Uterus (tissue), 2 donors: ENCODE measurements around the gene GNA12.
A peak's percentile ranks its signal among the peaks of the same experiment; 100 is the strongest.

Experiments used
- POLR2A ChIP-seq, 2 donors: fragments of 450-650 bp; IDR thresholded peaks; one replicate each; pipeline ENCODE4 v1.6.1; 2016; ENCODE audit warnings: antibody characterized with exemption in 2 of 2, mild to moderate bottlenecking in 1 of 2, moderate library complexity in 1 of 2
- TF ChIP-seq, protein P1 (sequence below), 4 experiments: fragments of 200-600 bp in 2 of 4; fragments of 450-650 bp in 2 of 4; sonication (generic) in 2 of 4; IDR thresholded peaks; one replicate each; pipeline ENCODE4 v1.5.1; 2016 to 2019; ENCODE audit warnings: antibody characterized with exemption in 4 of 4, mild to moderate bottlenecking in 2 of 4, moderate library complexity in 1 of 4

DNA sequence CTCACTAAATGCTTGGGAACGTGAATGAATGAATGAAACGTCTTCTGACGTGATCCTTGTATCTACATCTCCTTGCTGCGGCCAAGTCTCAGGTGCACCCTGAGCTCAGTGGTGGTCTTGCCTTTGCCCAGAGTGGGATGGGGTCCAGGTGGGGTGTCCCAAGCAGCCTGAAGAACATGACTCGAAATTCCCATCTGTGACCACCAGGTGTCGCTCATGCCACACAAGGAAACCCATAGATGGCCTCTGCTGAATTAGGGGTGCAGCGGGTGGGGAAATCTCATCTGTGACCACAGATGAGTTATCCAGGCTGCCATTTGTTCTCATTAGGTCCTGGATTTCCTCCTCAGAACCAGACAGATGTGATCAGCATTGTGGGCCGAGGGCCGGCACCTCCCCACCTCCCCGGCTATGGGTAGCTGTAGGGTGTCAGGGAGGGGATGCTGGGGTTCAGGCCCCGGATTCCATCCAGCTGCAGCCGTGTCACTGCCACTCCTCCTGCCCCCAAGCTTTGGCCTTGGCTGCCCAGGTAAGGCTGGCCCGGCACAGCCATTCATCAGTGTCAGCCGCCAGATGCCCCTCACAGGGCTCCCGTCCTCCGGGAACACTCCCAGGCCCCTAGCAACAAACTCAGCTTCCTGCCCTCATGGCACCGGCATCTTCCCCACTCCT, 21.0 kb upstream of the GNA12 start:
- TF ChIP-seq POLR2A (IDR thresholded peaks at IDR 0.05) = no peak
- TF ChIP-seq, protein P1, sequence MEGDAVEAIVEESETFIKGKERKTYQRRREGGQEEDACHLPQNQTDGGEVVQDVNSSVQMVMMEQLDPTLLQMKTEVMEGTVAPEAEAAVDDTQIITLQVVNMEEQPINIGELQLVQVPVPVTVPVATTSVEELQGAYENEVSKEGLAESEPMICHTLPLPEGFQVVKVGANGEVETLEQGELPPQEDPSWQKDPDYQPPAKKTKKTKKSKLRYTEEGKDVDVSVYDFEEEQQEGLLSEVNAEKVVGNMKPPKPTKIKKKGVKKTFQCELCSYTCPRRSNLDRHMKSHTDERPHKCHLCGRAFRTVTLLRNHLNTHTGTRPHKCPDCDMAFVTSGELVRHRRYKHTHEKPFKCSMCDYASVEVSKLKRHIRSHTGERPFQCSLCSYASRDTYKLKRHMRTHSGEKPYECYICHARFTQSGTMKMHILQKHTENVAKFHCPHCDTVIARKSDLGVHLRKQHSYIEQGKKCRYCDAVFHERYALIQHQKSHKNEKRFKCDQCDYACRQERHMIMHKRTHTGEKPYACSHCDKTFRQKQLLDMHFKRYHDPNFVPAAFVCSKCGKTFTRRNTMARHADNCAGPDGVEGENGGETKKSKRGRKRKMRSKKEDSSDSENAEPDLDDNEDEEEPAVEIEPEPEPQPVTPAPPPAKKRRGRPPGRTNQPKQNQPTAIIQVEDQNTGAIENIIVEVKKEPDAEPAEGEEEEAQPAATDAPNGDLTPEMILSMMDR (IDR thresholded peaks at IDR 0.05) = peak; percentile 85 to 93 (median 88)
